ENCODE data around the gene DSTN.

DSTN gene

GRCh38 chr20:17609811-17610377 lies 40.0 kb downstream of the DSTN start:
- no peaks in the 10 kb centered on the region for H3K27me3 ChIP-seq (replicated peaks; ENCODE audit: control insufficient read depth, insufficient read depth, low read length, poor library complexity, severe bottlenecking)
- H3K36me3 ChIP-seq (ENCODE audit: control insufficient read depth, insufficient read depth, low read length): peaks cover 5% of the 10 kb centered on the region
- H3K27ac ChIP-seq (ENCODE audit: insufficient read depth, low read length, poor library complexity, severe bottlenecking): peak overlapping the region; percentile 36
- peaks cover 39% of the 10 kb centered on the region for H3K4me1 ChIP-seq (ENCODE audit: control insufficient read depth, insufficient read depth, low read length, poor library complexity, severe bottlenecking)
- no peak overlapping the region for H3K4me3 ChIP-seq (ENCODE audit: insufficient read depth, low read depth, low read length, poor library complexity, severe bottlenecking)
- no peaks in the 10 kb centered on the region for H3K9me3 ChIP-seq (ENCODE audit: control insufficient read depth, low read length)
- no peak for DNase-seq

GRCh38 chr20:17610566-17611289 lies 40.9 kb downstream of the DSTN start:
- DNase-seq: peak; percentile 31 to 53 (median 43)
- Histone ChIP-seq H3K27me3 (replicated peaks; ENCODE audit: control insufficient read depth, insufficient read depth, low read length, poor library complexity, severe bottlenecking) (no peaks in the 10 kb centered on the region), H3K9me3 (ENCODE audit: control insufficient read depth, low read length) (no peaks in the 10 kb centered on the region), H3K36me3 (ENCODE audit: control insufficient read depth, insufficient read depth, low read length) (no peaks in the 10 kb centered on the region), H3K4me1 (ENCODE audit: control insufficient read depth, insufficient read depth, low read length, poor library complexity, severe bottlenecking) (peaks cover 39% of the 10 kb centered on the region), H3K27ac (ENCODE audit: insufficient read depth, low read length, poor library complexity, severe bottlenecking) (peak overlapping the region; percentile 36), H3K4me3 (ENCODE audit: insufficient read depth, low read depth, low read length, poor library complexity, severe bottlenecking) (peak overlapping the region; percentile 33)

GRCh38 chr20:17611290-17611539 lies 41.3 kb downstream of the DSTN start:
- Histone ChIP-seq H3K4me3 (ENCODE audit: insufficient read depth, low read depth, low read length, poor library complexity, severe bottlenecking) (peak overlapping the region; percentile 33), H3K9me3 (ENCODE audit: control insufficient read depth, low read length) (no peaks in the 10 kb centered on the region), H3K27me3 (replicated peaks; ENCODE audit: control insufficient read depth, insufficient read depth, low read length, poor library complexity, severe bottlenecking) (no peaks in the 10 kb centered on the region), H3K27ac (ENCODE audit: insufficient read depth, low read length, poor library complexity, severe bottlenecking) (peak overlapping the region; percentile 36), H3K4me1 (ENCODE audit: control insufficient read depth, insufficient read depth, low read length, poor library complexity, severe bottlenecking) (peaks cover 39% of the 10 kb centered on the region), H3K36me3 (ENCODE audit: control insufficient read depth, insufficient read depth, low read length) (no peaks in the 10 kb centered on the region)
- DNase-seq: no peak

GRCh38 chr20:17611540-17612286 lies 41.8 kb downstream of the DSTN start:
- Histone ChIP-seq H3K4me3 (ENCODE audit: insufficient read depth, low read depth, low read length, poor library complexity, severe bottlenecking) (peak overlapping the region; percentile 33), H3K9me3 (ENCODE audit: control insufficient read depth, low read length) (no peaks in the 10 kb centered on the region), H3K27ac (ENCODE audit: insufficient read depth, low read length, poor library complexity, severe bottlenecking) (peak overlapping the region; percentile 36), H3K27me3 (replicated peaks; ENCODE audit: control insufficient read depth, insufficient read depth, low read length, poor library complexity, severe bottlenecking) (no peaks in the 10 kb centered on the region), H3K4me1 (ENCODE audit: control insufficient read depth, insufficient read depth, low read length, poor library complexity, severe bottlenecking) (peaks cover 39% of the 10 kb centered on the region), H3K36me3 (ENCODE audit: control insufficient read depth, insufficient read depth, low read length) (no peaks in the 10 kb centered on the region)
- no peak for DNase-seq

GRCh38 chr20:17612287-17612991 lies 42.6 kb downstream of the DSTN start:
- peak overlapping the region; percentile 36 for H3K27ac ChIP-seq (ENCODE audit: insufficient read depth, low read length, poor library complexity, severe bottlenecking)
- H3K27me3 ChIP-seq (replicated peaks; ENCODE audit: control insufficient read depth, insufficient read depth, low read length, poor library complexity, severe bottlenecking): no peaks in the 10 kb centered on the region
- peaks cover 39% of the 10 kb centered on the region for H3K4me1 ChIP-seq (ENCODE audit: control insufficient read depth, insufficient read depth, low read length, poor library complexity, severe bottlenecking)
- peak in 1 of 3 donors; percentile 32 for DNase-seq
- no peak overlapping the region for H3K4me3 ChIP-seq (ENCODE audit: insufficient read depth, low read depth, low read length, poor library complexity, severe bottlenecking)
- H3K36me3 ChIP-seq (ENCODE audit: control insufficient read depth, insufficient read depth, low read length): no peaks in the 10 kb centered on the region
- no peaks in the 10 kb centered on the region for H3K9me3 ChIP-seq (ENCODE audit: control insufficient read depth, low read length)

GRCh38 chr20:17612992-17613327 lies 43.1 kb downstream of the DSTN start:
- Histone ChIP-seq H3K4me1 (ENCODE audit: control insufficient read depth, insufficient read depth, low read length, poor library complexity, severe bottlenecking) (peaks cover 39% of the 10 kb centered on the region), H3K27ac (ENCODE audit: insufficient read depth, low read length, poor library complexity, severe bottlenecking) (no peak overlapping the region)

GRCh38 chr20:17613328-17614175 lies 43.7 kb downstream of the DSTN start:
- DNase-seq: no peak
- Histone ChIP-seq H3K4me3 (ENCODE audit: insufficient read depth, low read depth, low read length, poor library complexity, severe bottlenecking) (no peak overlapping the region), H3K27ac (ENCODE audit: insufficient read depth, low read length, poor library complexity, severe bottlenecking) (no peak overlapping the region), H3K9me3 (ENCODE audit: control insufficient read depth, low read length) (no peaks in the 10 kb centered on the region), H3K27me3 (replicated peaks; ENCODE audit: control insufficient read depth, insufficient read depth, low read length, poor library complexity, severe bottlenecking) (no peaks in the 10 kb centered on the region), H3K4me1 (ENCODE audit: control insufficient read depth, insufficient read depth, low read length, poor library complexity, severe bottlenecking) (peaks cover 39% of the 10 kb centered on the region), H3K36me3 (ENCODE audit: control insufficient read depth, insufficient read depth, low read length) (peaks cover 2% of the 10 kb centered on the region)

More at GRCh38 chr20:17612992-17613327, 43.1 kb downstream of the DSTN start:
- no peaks in the 10 kb centered on the region for H3K36me3 ChIP-seq (ENCODE audit: control insufficient read depth, insufficient read depth, low read length)
- no peaks in the 10 kb centered on the region for H3K27me3 ChIP-seq (replicated peaks; ENCODE audit: control insufficient read depth, insufficient read depth, low read length, poor library complexity, severe bottlenecking)
- no peak for DNase-seq
- no peaks in the 10 kb centered on the region for H3K9me3 ChIP-seq (ENCODE audit: control insufficient read depth, low read length)
- no peak overlapping the region for H3K4me3 ChIP-seq (ENCODE audit: insufficient read depth, low read depth, low read length, poor library complexity, severe bottlenecking)

- H3K4me1 ChIP-seq (ENCODE audit: control insufficient read depth, insufficient read depth, low read length, poor library complexity, severe bottlenecking): peaks cover 37% of the 10 kb centered on the region
- no peak overlapping the region for H3K27ac ChIP-seq (ENCODE audit: insufficient read depth, low read length, poor library complexity, severe bottlenecking)
- DNase-seq: no peak
- H3K4me3 ChIP-seq (ENCODE audit: insufficient read depth, low read depth, low read length, poor library complexity, severe bottlenecking): no peak overlapping the region
- no peaks in the 10 kb centered on the region for H3K27me3 ChIP-seq (replicated peaks; ENCODE audit: control insufficient read depth, insufficient read depth, low read length, poor library complexity, severe bottlenecking)
- no peaks in the 10 kb centered on the region for H3K9me3 ChIP-seq (ENCODE audit: control insufficient read depth, low read length)
- peaks cover 7% of the 10 kb centered on the region for H3K36me3 ChIP-seq (ENCODE audit: control insufficient read depth, insufficient read depth, low read length)
These were observed 44.4 kb downstream of the DSTN start for GRCh38 chr20:17614176-17614811.

Data from effector memory CD4-positive, alpha-beta T cell (primary cell).